KMS-11 (cell line): Measurements from ENCODE around the gene TBATA.

Experiments used
- H2AFZ ChIP-seq: fragments of 200-600 bp; sonication (generic); 2 replicates; pipeline ENCODE4 v1.6.1; 2016; ENCODE audit warnings: antibody characterized with exemption, mixed run types, low read depth
- H3K27ac ChIP-seq: fragments of 200-600 bp; sonication (generic); 2 replicates; pipeline ENCODE4 v1.6.1; 2016; ENCODE audit warnings: mild to moderate bottlenecking, mixed run types
- H3K27me3 ChIP-seq: fragments of 200-600 bp; sonication (generic); 2 replicates; pipeline ENCODE4 v1.6.1; 2017; ENCODE audit warnings: mild to moderate bottlenecking, low read depth, mixed run types, moderate library complexity; ENCODE audit not compliant: insufficient read depth
- H3K36me3 ChIP-seq: fragments of 200-600 bp; sonication (generic); 2 replicates; pipeline ENCODE4 v1.6.1; 2017; ENCODE audit warnings: mild to moderate bottlenecking, mixed run types; ENCODE audit not compliant: insufficient read depth
- H3K4me1 ChIP-seq: fragments of 200-600 bp; sonication (generic); 2 replicates; pipeline ENCODE4 v1.6.1; 2016; ENCODE audit warnings: mild to moderate bottlenecking, low read depth, mixed run types; ENCODE audit not compliant: poor library complexity, severe bottlenecking
- H3K4me2 ChIP-seq: fragments of 200-600 bp; sonication (generic); 2 replicates; pipeline ENCODE4 v1.7.0; 2016; ENCODE audit warnings: mild to moderate bottlenecking, mixed run types
- H3K4me3 ChIP-seq: fragments of 200-600 bp; sonication (generic); IDR thresholded peaks from 2 replicates; pipeline ENCODE4 v1.6.1; 2017; ENCODE audit warnings: low read depth, low read length, mixed read lengths; ENCODE audit not compliant: insufficient read depth
- H3K79me2 ChIP-seq: fragments of 200-600 bp; sonication (generic); 2 replicates; pipeline ENCODE4 v1.6.1; 2016; ENCODE audit warnings: low read depth, mixed run types; ENCODE audit not compliant: insufficient read depth
- H3K9ac ChIP-seq: fragments of 200-600 bp; sonication (generic); 2 replicates; pipeline ENCODE4 v1.6.1; 2016; ENCODE audit warnings: mild to moderate bottlenecking, mixed run types
- H4K20me1 ChIP-seq: fragments of 200-600 bp; sonication (generic); 2 replicates; pipeline ENCODE4 v1.6.1; 2016; ENCODE audit warnings: mild to moderate bottlenecking, mixed run types; ENCODE audit not compliant: insufficient read depth
- TF ChIP-seq, protein P1 (sequence below): fragments of 200-600 bp; sonication (generic); conservative IDR thresholded peaks from 2 replicates; pipeline ENCODE4 v1.6.1; 2017; ENCODE audit warnings: low read depth, mild to moderate bottlenecking, antibody characterized with exemption, low read length, moderate library complexity, mixed read lengths

The TBATA gene

DNA sequence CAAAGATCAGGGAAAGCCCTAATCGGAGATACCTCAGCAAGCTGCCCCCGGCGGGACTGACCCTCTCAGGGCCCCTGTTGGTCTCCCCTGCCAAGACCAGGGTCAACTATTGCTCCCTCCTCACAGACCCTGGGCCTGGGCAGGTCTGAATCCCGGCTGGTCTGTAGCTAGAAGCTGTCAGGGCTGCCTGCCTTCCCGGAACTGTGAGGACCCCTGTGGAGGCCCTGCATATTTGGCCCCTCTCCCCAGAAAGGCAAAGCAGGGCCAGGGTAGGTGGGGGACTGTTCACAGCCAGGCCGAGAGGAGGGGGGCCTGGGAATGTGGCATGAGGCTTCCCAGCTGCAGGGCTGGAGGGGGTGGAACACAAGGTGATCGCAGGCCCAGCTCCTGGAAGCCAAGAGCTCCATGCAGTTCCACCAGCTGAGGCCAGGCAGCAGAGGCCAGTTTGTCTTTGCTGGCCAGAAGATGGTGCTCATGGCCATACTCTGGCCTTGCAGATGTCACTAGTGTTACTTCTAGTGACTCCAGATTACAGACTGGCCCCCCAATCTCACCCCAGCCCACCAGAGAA, 24.1 kb downstream of the TBATA start:
- Histone ChIP-seq H3K9ac (no peak overlapping the region), H3K4me2 (no peak overlapping the region), H3K4me3 (no peak overlapping the region), H3K36me3 (no peaks in the 10 kb centered on the region), H2AFZ (no peak overlapping the region), H3K79me2 (no peaks in the 10 kb centered on the region), H3K27me3 (no peaks in the 10 kb centered on the region; the same call in 1 of the 2 replicates), H3K27ac (no peak overlapping the region), H3K4me1 (no peaks in the 10 kb centered on the region), H4K20me1 (no peaks in the 10 kb centered on the region)
- TF ChIP-seq, protein P1, sequence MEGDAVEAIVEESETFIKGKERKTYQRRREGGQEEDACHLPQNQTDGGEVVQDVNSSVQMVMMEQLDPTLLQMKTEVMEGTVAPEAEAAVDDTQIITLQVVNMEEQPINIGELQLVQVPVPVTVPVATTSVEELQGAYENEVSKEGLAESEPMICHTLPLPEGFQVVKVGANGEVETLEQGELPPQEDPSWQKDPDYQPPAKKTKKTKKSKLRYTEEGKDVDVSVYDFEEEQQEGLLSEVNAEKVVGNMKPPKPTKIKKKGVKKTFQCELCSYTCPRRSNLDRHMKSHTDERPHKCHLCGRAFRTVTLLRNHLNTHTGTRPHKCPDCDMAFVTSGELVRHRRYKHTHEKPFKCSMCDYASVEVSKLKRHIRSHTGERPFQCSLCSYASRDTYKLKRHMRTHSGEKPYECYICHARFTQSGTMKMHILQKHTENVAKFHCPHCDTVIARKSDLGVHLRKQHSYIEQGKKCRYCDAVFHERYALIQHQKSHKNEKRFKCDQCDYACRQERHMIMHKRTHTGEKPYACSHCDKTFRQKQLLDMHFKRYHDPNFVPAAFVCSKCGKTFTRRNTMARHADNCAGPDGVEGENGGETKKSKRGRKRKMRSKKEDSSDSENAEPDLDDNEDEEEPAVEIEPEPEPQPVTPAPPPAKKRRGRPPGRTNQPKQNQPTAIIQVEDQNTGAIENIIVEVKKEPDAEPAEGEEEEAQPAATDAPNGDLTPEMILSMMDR: no peak

DNA sequence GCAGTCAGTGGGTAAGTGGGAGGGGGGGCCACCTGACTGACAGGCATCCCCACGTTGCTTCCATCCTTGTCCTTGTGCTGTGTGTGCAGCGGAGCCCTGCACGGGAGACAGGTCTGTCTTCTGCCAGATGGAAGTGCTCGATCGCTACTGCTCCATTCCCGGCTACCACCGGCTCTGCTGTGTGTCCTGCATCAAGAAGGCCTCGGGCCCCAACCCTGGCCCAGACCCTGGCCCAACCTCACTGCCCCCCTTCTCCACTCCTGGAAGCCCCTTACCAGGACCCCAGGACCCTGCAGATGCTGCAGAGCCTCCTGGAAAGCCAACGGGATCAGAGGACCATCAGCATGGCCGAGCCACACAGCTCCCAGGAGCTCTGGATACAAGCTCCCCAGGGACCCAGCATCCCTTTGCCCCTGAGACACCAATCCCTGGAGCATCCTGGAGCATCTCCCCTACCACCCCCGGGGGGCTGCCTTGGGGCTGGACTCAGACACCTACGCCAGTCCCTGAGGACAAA, 24.8 kb downstream of the TBATA start:
- no peak overlapping the region for H3K4me3 ChIP-seq
- no peaks in the 10 kb centered on the region for H4K20me1 ChIP-seq
- H2AFZ ChIP-seq: no peak overlapping the region
- TF ChIP-seq, protein P1: no peak
- no peaks in the 10 kb centered on the region for H3K4me1 ChIP-seq
- H3K79me2 ChIP-seq: no peaks in the 10 kb centered on the region
- H3K9ac ChIP-seq: no peak overlapping the region
- no peak overlapping the region for H3K4me2 ChIP-seq
- no peaks in the 10 kb centered on the region for H3K36me3 ChIP-seq
- H3K27me3 ChIP-seq: no peaks in the 10 kb centered on the region; the same call in 1 of the 2 replicates
- H3K27ac ChIP-seq: no peak overlapping the region

DNA sequence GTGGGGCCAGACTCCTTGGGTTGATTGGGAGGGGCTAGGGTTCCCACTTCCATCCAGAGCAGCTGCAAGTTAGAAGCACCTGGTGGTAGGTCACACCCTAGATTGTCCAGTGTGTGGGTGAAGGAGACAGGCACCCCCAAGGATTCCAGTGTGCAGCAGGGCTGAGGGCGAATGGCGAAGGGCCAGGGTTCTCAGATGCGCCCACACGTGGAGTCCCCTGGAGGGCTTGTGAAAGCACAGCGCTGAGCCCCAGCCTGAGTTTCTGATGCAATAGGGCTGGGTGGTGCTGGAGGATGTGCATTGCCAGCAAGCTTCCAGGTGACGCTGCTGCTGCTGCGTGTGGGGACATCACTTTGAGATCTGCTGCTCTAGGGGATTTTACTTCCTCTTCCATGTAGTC, 25.4 kb downstream of the TBATA start:
- Histone ChIP-seq H3K27me3 (no peaks in the 10 kb centered on the region; the same call in 1 of the 2 replicates), H4K20me1 (no peaks in the 10 kb centered on the region), H3K4me1 (no peaks in the 10 kb centered on the region), H3K4me2 (no peak overlapping the region), H3K4me3 (no peak overlapping the region), H3K27ac (no peak overlapping the region), H2AFZ (no peak overlapping the region), H3K36me3 (no peaks in the 10 kb centered on the region), H3K9ac (no peak overlapping the region), H3K79me2 (no peaks in the 10 kb centered on the region)
- TF ChIP-seq, protein P1: no peak

DNA sequence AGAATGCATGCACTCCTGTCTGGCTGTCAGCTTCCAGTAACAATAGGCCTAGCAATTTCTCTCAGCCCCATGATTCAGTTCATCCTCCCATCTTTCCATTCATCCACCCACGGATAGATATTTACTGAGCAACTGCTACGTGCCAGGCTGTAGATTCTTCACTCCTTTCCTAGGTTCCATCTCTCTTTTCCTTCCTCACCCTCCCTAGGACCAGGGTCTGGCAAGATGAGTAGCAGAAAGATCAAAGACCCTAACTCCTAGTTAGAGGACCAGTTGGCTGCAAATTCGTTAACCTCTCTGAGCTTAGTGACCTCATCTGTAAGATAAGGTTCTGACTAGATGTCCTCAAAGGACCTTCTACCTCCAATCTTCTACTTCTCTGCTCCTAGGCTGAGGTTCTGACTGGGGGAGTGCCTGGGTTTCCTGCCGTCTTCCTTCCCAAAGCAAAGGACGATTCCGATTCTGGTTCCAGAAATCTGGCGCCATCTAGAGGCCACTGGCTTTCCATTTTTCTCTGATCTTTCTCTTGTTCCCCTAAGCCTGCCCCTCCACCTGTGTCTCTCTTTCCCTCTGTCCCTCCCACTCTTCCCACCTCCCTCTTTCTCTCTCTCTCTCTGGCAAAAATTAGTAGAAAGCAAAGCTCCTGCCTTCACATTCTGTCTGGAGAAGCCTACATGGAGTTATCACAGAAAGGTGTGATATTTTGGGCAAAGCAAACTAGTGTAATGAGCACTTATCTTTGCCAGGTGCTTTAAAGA, 26.2 kb downstream of the TBATA start:
- Histone ChIP-seq H3K4me3 (no peak overlapping the region), H3K27ac (no peak overlapping the region), H3K4me2 (no peak overlapping the region), H3K9ac (no peak overlapping the region), H3K27me3 (no peaks in the 10 kb centered on the region; the same call in 1 of the 2 replicates), H3K79me2 (no peaks in the 10 kb centered on the region), H4K20me1 (no peaks in the 10 kb centered on the region), H3K4me1 (no peaks in the 10 kb centered on the region), H2AFZ (no peak overlapping the region), H3K36me3 (no peaks in the 10 kb centered on the region)
- TF ChIP-seq, protein P1: peak; percentile 71
